HEK293T (cell line): Measurements from ENCODE around the gene BORCS6.

Source experiments
- CTCF ChIA-PET: fragments of 350-600 bp; formaldehyde crosslinking; extraction: SDS; loops from one replicate; lab custom pipeline; 2021; ENCODE audit warnings: antibody characterized with exemption, inconsistent platforms; lab: Yijun Ruan, JAX
- POLR2A ChIA-PET: fragments of 350-600 bp; formaldehyde crosslinking; extraction: SDS; loops from one replicate; lab custom pipeline; 2020; ENCODE audit warnings: antibody characterized with exemption, inconsistent platforms; lab: Yijun Ruan, JAX
- DNase-seq: peaks from one replicate; pipeline ENCODE4 v3.0.0; 2012; ENCODE audit warnings: mixed read lengths; ENCODE audit errors: extremely low spot score
- ARNT ChIP-seq: fragments of 450-650 bp; IDR thresholded peaks from 2 replicates; pipeline ENCODE4 v1.6.1; 2017; ENCODE audit warnings: mild to moderate bottlenecking
- BHLHE40 ChIP-seq: fragments of 450-650 bp; IDR thresholded peaks from 2 replicates; pipeline ENCODE4 v1.6.1; 2016; ENCODE audit warnings: mild to moderate bottlenecking, moderate library complexity, borderline replicate concordance
- CTBP1 ChIP-seq: fragments of 450-650 bp; IDR thresholded peaks from 2 replicates; pipeline ENCODE4 v1.6.1; 2016; ENCODE audit warnings: borderline replicate concordance
- ELF4 ChIP-seq: fragments of 450-650 bp; IDR thresholded peaks from 2 replicates; pipeline ENCODE4 v1.6.1; 2017; ENCODE audit warnings: antibody characterized with exemption
- FOXA1 ChIP-seq: fragments of 450-650 bp; IDR thresholded peaks from 2 replicates; pipeline ENCODE4 v1.6.1; 2016; ENCODE audit warnings: mild to moderate bottlenecking
- FOXK2 ChIP-seq: fragments of 450-650 bp; IDR thresholded peaks from 2 replicates; pipeline ENCODE4 v1.6.1; 2016; ENCODE audit warnings: mild to moderate bottlenecking
- FOXM1 ChIP-seq: fragments of 450-650 bp; IDR thresholded peaks from 2 replicates; pipeline ENCODE4 v1.6.1; 2017; ENCODE audit warnings: mild to moderate bottlenecking, borderline replicate concordance
- HDGF ChIP-seq: fragments of 450-650 bp; IDR thresholded peaks from 2 replicates; pipeline ENCODE4 v1.6.1; 2017; ENCODE audit warnings: antibody characterized with exemption, borderline replicate concordance
- L3MBTL2 ChIP-seq: fragments of 450-650 bp; conservative IDR thresholded peaks from 2 replicates; pipeline ENCODE4 v1.6.1; 2016; ENCODE audit warnings: mild to moderate bottlenecking
- LEF1 ChIP-seq: fragments of 450-650 bp; IDR thresholded peaks from 2 replicates; pipeline ENCODE4 v1.6.1; 2017; ENCODE audit warnings: mild to moderate bottlenecking, borderline replicate concordance
- NFRKB ChIP-seq: fragments of 450-650 bp; IDR thresholded peaks from 2 replicates; pipeline ENCODE4 v1.6.1; 2016; ENCODE audit warnings: mild to moderate bottlenecking, moderate library complexity
- SP1 ChIP-seq: fragments of 450-650 bp; IDR thresholded peaks from 2 replicates; pipeline ENCODE4 v1.6.1; 2017
- SUZ12 ChIP-seq: fragments of 450-650 bp; IDR thresholded peaks from 2 replicates; pipeline ENCODE4 v1.6.1; 2016; ENCODE audit warnings: mild to moderate bottlenecking
- TARDBP ChIP-seq: fragments of 450-650 bp; IDR thresholded peaks from 2 replicates; pipeline ENCODE4 v1.6.1; 2016
- ZNF384 ChIP-seq: fragments of 450-650 bp; IDR thresholded peaks from 2 replicates; pipeline ENCODE4 v1.6.1; 2016
- TF ChIP-seq, protein P1 (sequence below): fragments of 450-650 bp; IDR thresholded peaks from 2 replicates; pipeline ENCODE4 v1.6.1; 2016

The BORCS6 gene

DNA sequence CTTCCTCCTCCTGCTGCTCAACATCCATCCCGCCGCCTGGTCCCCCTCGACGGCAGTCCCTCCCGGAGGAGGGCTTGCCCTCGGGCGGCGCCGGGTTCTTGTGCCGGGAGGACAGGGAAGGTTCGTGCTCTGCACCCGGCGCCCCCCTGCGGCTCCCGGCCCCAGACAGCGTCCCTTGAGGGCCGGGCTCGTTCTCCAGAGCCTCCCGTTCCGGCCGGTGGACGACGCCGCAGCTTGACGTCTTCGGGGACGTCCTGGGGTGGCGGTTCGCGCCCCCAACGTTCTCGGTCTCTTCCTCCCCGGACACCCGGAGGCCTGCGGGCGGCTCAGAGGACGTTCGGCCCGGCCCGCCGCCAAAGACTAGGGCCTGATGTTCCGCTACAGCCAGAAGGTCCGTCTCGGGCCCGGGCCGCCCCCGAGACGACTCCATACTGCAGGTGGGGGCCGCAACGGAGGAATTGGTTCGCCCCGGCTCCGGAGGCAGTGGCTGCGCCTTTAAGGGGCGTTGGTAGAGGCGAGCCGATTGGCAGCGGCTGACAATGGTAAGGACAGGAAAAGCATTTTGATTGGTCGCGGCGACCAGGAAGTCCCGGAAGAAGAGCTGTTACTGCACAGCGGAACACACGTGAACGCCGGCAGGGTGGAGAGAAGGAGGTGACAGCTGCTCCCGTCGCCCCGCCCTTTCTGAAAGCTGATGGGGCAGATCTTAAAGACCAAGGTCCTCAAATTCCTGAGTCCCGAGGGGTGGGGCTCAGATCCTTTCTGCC lies at the start of gene BORCS6:
BORCS6 (minus strand) TSS at position 470 of the 767 bp plus-strand sequence; CDS start at position 430, 40 bp downstream.
- peak; percentile 81 for DNase-seq
- ChIA-PET POLR2A (interaction anchor here (0.7 to 10.5 kb wide), 11 partner anchors 11 to 598 kb away, joined by 3 to 135 read pairs (median 8); partner anchors contain the start of genes AURKB, CTC1, SLC25A35 and TMEM107), CTCF (interaction anchor here (0.7 to 1.0 kb wide), 3 partner anchors 9 to 37 kb away, joined by 4 to 5 read pairs (median 5); no protein-coding TSS in a partner anchor)
- TF ChIP-seq HDGF, result no peak
- TF ChIP-seq, protein P1, sequence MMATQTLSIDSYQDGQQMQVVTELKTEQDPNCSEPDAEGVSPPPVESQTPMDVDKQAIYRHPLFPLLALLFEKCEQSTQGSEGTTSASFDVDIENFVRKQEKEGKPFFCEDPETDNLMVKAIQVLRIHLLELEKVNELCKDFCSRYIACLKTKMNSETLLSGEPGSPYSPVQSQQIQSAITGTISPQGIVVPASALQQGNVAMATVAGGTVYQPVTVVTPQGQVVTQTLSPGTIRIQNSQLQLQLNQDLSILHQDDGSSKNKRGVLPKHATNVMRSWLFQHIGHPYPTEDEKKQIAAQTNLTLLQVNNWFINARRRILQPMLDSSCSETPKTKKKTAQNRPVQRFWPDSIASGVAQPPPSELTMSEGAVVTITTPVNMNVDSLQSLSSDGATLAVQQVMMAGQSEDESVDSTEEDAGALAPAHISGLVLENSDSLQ, result peak; percentile 88
- TF ChIP-seq SP1, result no peak
- peak; percentile 92 for TF ChIP-seq ELF4
- peak; percentile 65 for TF ChIP-seq L3MBTL2
- peak; percentile 79 for TF ChIP-seq FOXM1

DNA sequence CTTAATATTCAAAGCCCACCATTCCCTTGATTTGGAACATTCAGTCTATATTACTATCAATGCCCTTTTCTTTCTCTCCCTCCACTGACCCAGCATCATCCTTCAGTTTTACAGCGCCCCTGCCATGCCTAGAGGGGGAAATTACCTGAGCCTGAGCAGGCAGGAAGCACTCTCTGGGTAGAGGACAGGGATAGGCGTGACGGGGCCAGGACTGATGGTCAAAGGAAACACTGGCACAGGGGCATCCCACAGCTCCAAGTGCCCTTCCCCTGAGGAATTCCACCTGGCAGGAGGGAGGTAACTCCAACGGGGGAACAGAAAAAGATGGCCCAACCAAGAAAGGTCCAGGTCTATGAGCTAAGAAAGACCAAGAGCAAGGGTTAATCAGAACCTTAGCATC lies 47.9 kb upstream of the BORCS6 start:
- ChIA-PET POLR2A (interaction anchor here (1.1 to 2.1 kb wide), 2 partner anchors 10 to 28 kb away, joined by 3 to 13 read pairs; partner anchors contain the start of gene CTC1), CTCF (interaction anchor here (0.6 kb wide), 1 partner anchor 146 kb away, joined by 3 read pairs; no protein-coding TSS in a partner anchor)
- DNase-seq, result no peak

GRCh38 chr17:8237175-8237574 lies 47.2 kb upstream of the BORCS6 start:
- ChIA-PET POLR2A (interaction anchor here (1.1 to 2.1 kb wide), 2 partner anchors 10 to 27 kb away, joined by 3 to 13 read pairs; partner anchors contain the start of gene CTC1), CTCF (no interaction called here)

More for the DNA sequence above, 47.9 kb upstream of the BORCS6 start:
- TF ChIP-seq FOXM1 (no peak), FOXA1 (no peak), BHLHE40 (no peak), TARDBP (no peak), FOXK2 (no peak), ELF4 (no peak), SP1 (no peak)

GRCh38 chr17:8235676-8236075 lies 45.7 kb upstream of the BORCS6 start:
- CTCF ChIA-PET, result interaction anchor here (1.0 kb wide), 1 partner anchor 65 kb away, joined by 3 read pairs; no protein-coding TSS in a partner anchor
- no peak for DNase-seq
- POLR2A ChIA-PET, result interaction anchor here (0.8 to 1.3 kb wide), 3 partner anchors 9 to 13 kb away, joined by 3 to 5 read pairs (median 4); partner anchors contain the start of gene CTC1
- TF ChIP-seq NFRKB (no peak), TARDBP (no peak), ELF4 (no peak), CTBP1 (no peak), BHLHE40 (no peak), HDGF (no peak), ZNF384 (no peak)

More at GRCh38 chr17:8237175-8237574, 47.2 kb upstream of the BORCS6 start:
- DNase-seq, result no peak
- TF ChIP-seq BHLHE40, result no peak
- no peak for TF ChIP-seq TARDBP
- no peak for TF ChIP-seq L3MBTL2
- TF ChIP-seq SP1, result no peak
- TF ChIP-seq SUZ12, result no peak
- TF ChIP-seq CTBP1, result no peak
- TF ChIP-seq HDGF, result no peak
- no peak for TF ChIP-seq FOXA1
- no peak for TF ChIP-seq ZNF384
- no peak for TF ChIP-seq FOXK2
- TF ChIP-seq, protein P1, result no peak
- no peak for TF ChIP-seq ARNT
- TF ChIP-seq LEF1, result no peak
- TF ChIP-seq NFRKB, result no peak
- no peak for TF ChIP-seq ELF4

- no peak for DNase-seq
- POLR2A ChIA-PET, result interaction anchor here (1.0 to 1.3 kb wide), 2 partner anchors 8 to 12 kb away, joined by 4 to 5 read pairs; no protein-coding TSS in a partner anchor
- CTCF ChIA-PET, result no interaction called here
- no peak for TF ChIP-seq ELF4
- TF ChIP-seq LEF1, result no peak
- no peak for TF ChIP-seq TARDBP
- no peak for TF ChIP-seq FOXK2
- no peak for TF ChIP-seq BHLHE40
- TF ChIP-seq ARNT, result no peak
- no peak for TF ChIP-seq ZNF384
Observed at GRCh38 chr17:8234361-8235270, 44.6 kb upstream of the BORCS6 start.

- CTCF ChIA-PET, result no interaction called here
- TF ChIP-seq FOXK2 (no peak), ARNT (no peak), FOXM1 (no peak), SP1 (no peak), FOXA1 (no peak), L3MBTL2 (no peak), BHLHE40 (no peak), ELF4 (no peak), CTBP1 (no peak), HDGF (no peak), LEF1 (no peak), ZNF384 (no peak), TARDBP (no peak), NFRKB (no peak), SUZ12 (no peak)
- TF ChIP-seq, protein P1, result no peak
- POLR2A ChIA-PET, result interaction anchor here (1.2 to 1.5 kb wide), 2 partner anchors 22 to 63 kb away, joined by 3 to 4 read pairs; partner anchors contain the start of genes AURKB and SLC25A35
- no peak for DNase-seq
Observed at GRCh38 chr17:8231701-8232100, 41.7 kb upstream of the BORCS6 start.
